ENCODE measurements around the gene HRH3. TPM values are rescaled to one million over a fixed set of nuclear protein-coding genes. Genes with fewer than 3 reads are reported as not detected.

Gene HRH3
- total RNA-seq, 4 donors from 2014 or later = not detected

DNA sequence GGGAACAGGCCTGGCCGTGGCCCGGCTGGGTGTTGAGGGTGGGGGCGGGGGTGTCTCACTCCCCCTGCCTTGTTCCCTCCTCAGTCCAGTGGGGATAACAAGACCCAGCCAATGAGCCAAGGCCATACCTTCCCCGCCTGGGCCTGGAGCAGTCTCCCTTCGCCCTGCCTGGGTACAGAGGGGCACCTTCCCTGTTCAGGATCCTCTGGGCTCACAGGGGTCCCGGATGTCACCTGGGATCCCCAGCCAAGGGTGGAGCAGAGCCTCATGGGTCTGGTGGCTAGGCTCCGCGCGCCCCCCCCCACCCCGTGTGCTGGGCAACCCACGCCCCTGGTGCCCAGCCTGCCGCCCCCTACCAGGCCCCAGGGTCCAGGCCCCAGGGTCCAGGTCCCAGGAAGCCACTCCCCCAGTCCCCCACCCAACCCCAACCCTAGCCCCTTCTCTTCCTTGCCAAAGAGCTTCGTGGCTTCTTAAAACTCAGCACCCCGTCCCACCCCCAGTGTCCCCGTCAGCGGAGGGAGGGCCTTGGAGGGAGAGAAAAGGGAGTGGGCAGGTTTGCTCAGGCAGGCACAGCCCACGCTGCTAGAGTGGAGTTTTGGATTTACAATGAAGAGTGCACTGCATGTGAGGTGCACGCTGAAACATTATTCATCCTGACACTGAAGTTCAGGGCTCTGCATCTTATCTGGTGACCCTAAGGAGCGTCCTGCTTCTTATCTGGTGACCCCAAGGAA, 11.8 kb downstream of the HRH3 start:
- no peak for DNase-seq
- TF ChIP-seq POLR2AphosphoS5 (IDR thresholded peaks at IDR 0.05) (no peak), POLR2A (IDR thresholded peaks at IDR 0.05) (no peak), CTCF (IDR thresholded peaks at IDR 0.05) (no peak), EP300 (IDR thresholded peaks at IDR 0.05; ENCODE audit: low read depth) (no peak)
- Histone ChIP-seq H3K27me3 (peaks cover 35% of the 10 kb centered on the region), H3K4me1 (no peaks in the 10 kb centered on the region), H3K9me3 (no peaks in the 10 kb centered on the region), H3K4me3 (no peak overlapping the region), H3K36me3 (no peaks in the 10 kb centered on the region), H3K27ac (no peak overlapping the region)
- in situ Hi-C loops (cut with MboI; ENCODE audit: low pct_ligation_motif_present in 1 of 4, low pct_unique_long_range_greater_than_20kb in 1 of 4, low sequenced_read_pairs in 3 of 4) = no loop called here
- intact Hi-C loops (cut with DNase I; ENCODE audit: low total_unique reads) = no loop called here
- 68 to 71% methylated on average over 4 to 13 of the region's 19 CpGs for WGBS, 2 donors (ENCODE audit: low coverage in 1 of 2)

DNA sequence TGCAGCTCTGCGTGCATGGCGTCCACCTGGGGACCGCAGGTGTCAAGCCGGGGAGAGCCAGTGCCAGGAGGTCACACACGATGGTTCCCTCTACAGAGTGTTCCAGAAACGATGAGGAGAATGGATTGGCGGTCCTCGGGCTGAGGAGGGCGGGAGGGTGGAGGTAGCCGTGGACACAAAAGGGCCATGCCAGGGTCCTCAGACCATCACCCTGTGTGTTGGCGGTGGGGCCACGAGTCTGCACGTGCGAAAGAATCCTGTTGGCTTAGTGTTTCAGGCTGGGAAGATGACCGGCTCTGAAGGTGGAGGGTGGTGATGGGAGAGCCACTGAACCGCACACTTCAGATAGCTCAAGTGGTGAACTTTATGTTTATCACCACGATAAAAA, 13.7 kb downstream of the HRH3 start:
- intact Hi-C loops (cut with DNase I; ENCODE audit: low total_unique reads) = no loop called here
- DNase-seq = no peak
- 80 to 100% methylated on average over 1 to 17 of the region's 17 CpGs for WGBS, 2 donors (ENCODE audit: low coverage in 1 of 2)
- peaks cover 0 to 4% (median 0%) of the 10 kb centered on the region in 4 donors for H3K36me3 ChIP-seq
- peaks cover 23% of the 10 kb centered on the region for H3K27me3 ChIP-seq
- in situ Hi-C loops (cut with MboI; ENCODE audit: low pct_ligation_motif_present in 1 of 4, low pct_unique_long_range_greater_than_20kb in 1 of 4, low sequenced_read_pairs in 3 of 4) = no loop called here
- H3K9me3 ChIP-seq = no peaks in the 10 kb centered on the region
- H3K4me1 ChIP-seq = no peaks in the 10 kb centered on the region
- TF ChIP-seq EP300 (IDR thresholded peaks at IDR 0.05; ENCODE audit: low read depth) = no peak
- no peak for TF ChIP-seq POLR2AphosphoS5 (IDR thresholded peaks at IDR 0.05)
- TF ChIP-seq POLR2A (IDR thresholded peaks at IDR 0.05) = no peak
- TF ChIP-seq CTCF (IDR thresholded peaks at IDR 0.05) = no peak
- H3K27ac ChIP-seq = no peak overlapping the region
- H3K4me3 ChIP-seq = no peak overlapping the region

- no peak for DNase-seq
Measured at GRCh38 chr20:62205618-62206387, 14.3 kb downstream of the HRH3 start.

More at GRCh38 chr20:62205618-62206387, 14.3 kb downstream of the HRH3 start:
- Histone ChIP-seq H3K4me1 (no peaks in the 10 kb centered on the region), H3K9me3 (no peaks in the 10 kb centered on the region), H3K4me3 (no peak overlapping the region), H3K27me3 (peaks cover 18% of the 10 kb centered on the region), H3K27ac (no peak overlapping the region), H3K36me3 (peaks cover 0 to 6% (median 3%) of the 10 kb centered on the region in 4 donors)
- WGBS, 2 donors (ENCODE audit: low coverage in 1 of 2) = 91% methylated on average over 38 of the region's 38 CpGs; no CpG with 5 or more reads in 1 of the 2 donors
- intact Hi-C loops (cut with DNase I; ENCODE audit: low total_unique reads) = no loop called here
- in situ Hi-C loops (cut with MboI; ENCODE audit: low pct_ligation_motif_present in 1 of 4, low pct_unique_long_range_greater_than_20kb in 1 of 4, low sequenced_read_pairs in 3 of 4) = no loop called here
- TF ChIP-seq CTCF (IDR thresholded peaks at IDR 0.05) (no peak), POLR2AphosphoS5 (IDR thresholded peaks at IDR 0.05) (no peak), EP300 (IDR thresholded peaks at IDR 0.05; ENCODE audit: low read depth) (no peak), POLR2A (IDR thresholded peaks at IDR 0.05) (no peak)

Measured in transverse colon (tissue), 4 donors.